A673 (cell line): ENCODE measurements around the gene TTC14. TPM values are rescaled to one million over a fixed set of nuclear protein-coding genes. Genes with fewer than 3 reads are reported as not detected.

Source experiments
- BruUV-seq: library from RNA; stranded (reverse); fragments of 400-500 nt; replicated peaks from 2 replicates; lab custom pipeline; 2021; lab: Mats Ljungman, UMichigan
- CTCF ChIA-PET: fragments of 300-600 bp; sonication (Branson Sonifier 250); formaldehyde crosslinking; loops from one replicate; lab custom pipeline; 2022; ENCODE audit warnings: antibody characterized with exemption; lab: Charles Lee
- POLR2A ChIA-PET: fragments of 300-600 bp; sonication (Branson Sonifier 250); formaldehyde crosslinking; loops from one replicate; lab custom pipeline; 2022; ENCODE audit warnings: antibody characterized with exemption; ENCODE audit not compliant: low non-redundant PET; lab: Charles Lee
- DNase-seq: peaks from one replicate; pipeline ENCODE4 v3.0.0-alpha.2; 2015; ENCODE audit warnings: low spot score
- H3K27ac ChIP-seq: fragments of 200-600 bp; sonication (generic); 2 replicates; pipeline ENCODE4 v1.5.1; 2016; ENCODE audit warnings: mixed run types, low read depth, mild to moderate bottlenecking, mixed read lengths, antibody characterized with exemption, low read length; ENCODE audit not compliant: poor library complexity, severe bottlenecking
- H3K27me3 ChIP-seq: fragments of 200-600 bp; sonication (generic); replicated peaks from 2 replicates; pipeline ENCODE4 v1.6.1; 2017; ENCODE audit warnings: mixed run types, low read depth, mild to moderate bottlenecking, mixed read lengths, antibody characterized with exemption, low read length; ENCODE audit not compliant: insufficient read depth, poor library complexity
- H3K36me3 ChIP-seq: fragments of 200-600 bp; sonication (generic); 2 replicates; pipeline ENCODE4 v1.6.1; 2016; ENCODE audit warnings: mixed run types, mild to moderate bottlenecking, mixed read lengths, antibody characterized with exemption, low read length; ENCODE audit not compliant: insufficient read depth, poor library complexity, severe bottlenecking
- H3K4me1 ChIP-seq: fragments of 200-600 bp; sonication (generic); 2 replicates; pipeline ENCODE4 v1.6.1; 2017; ENCODE audit warnings: mixed run types, mild to moderate bottlenecking, mixed read lengths, antibody characterized with exemption, low read length; ENCODE audit not compliant: insufficient read depth, poor library complexity, severe bottlenecking
- H3K4me3 ChIP-seq: fragments of 200-600 bp; sonication (generic); 2 replicates; pipeline ENCODE4 v1.5.1; 2016; ENCODE audit warnings: low read depth, mixed run types, mild to moderate bottlenecking, mixed read lengths, low read length; ENCODE audit not compliant: poor library complexity, severe bottlenecking
- H3K9me3 ChIP-seq: fragments of 200-600 bp; sonication (generic); 2 replicates; pipeline ENCODE4 v1.6.1; 2016; ENCODE audit warnings: mixed run types, low read depth, mild to moderate bottlenecking, mixed read lengths, antibody characterized with exemption, low read length; ENCODE audit not compliant: poor library complexity, severe bottlenecking
- CTCF ChIP-seq: fragments of 300-800, 200-600 bp; sonication (generic); conservative IDR thresholded peaks from 2 replicates; pipeline ENCODE4 v1.5.1; 2017; ENCODE audit warnings: low read depth, mild to moderate bottlenecking, antibody characterized with exemption, low read length, moderate library complexity, mixed read lengths
- EZH2 ChIP-seq: fragments of 200-600 bp; sonication (generic); IDR thresholded peaks from 2 replicates; pipeline ENCODE4 v1.6.1; 2017; ENCODE audit warnings: borderline replicate concordance, low read depth, mild to moderate bottlenecking, mixed read lengths, antibody characterized with exemption, low read length; ENCODE audit not compliant: poor library complexity, severe bottlenecking
- intact Hi-C: fragments of 100-400 bp; cut with micrococcal nuclease; formaldehyde crosslinking; loops from one replicate; pipeline ENCODE4 v1.10.0; 2022; ENCODE audit not compliant: unreplicated experiment
- total RNA-seq: library from RNA; stranded (reverse); gene quantifications from 2 replicates; pipeline ENCODE4 v1.2.3, GENCODE V29; 2021

TTC14 gene
- total RNA-seq, 1 experiment from 2014 or later = 30.0 TPM

GRCh38 chr3:180611006-180611405 lies 9.0 kb downstream of the TTC14 start:
- BruUV-seq = no TSS peak
- ChIA-PET POLR2A (no interaction called here), CTCF (no interaction called here)
- no peaks in the 10 kb centered on the region for H3K27me3 ChIP-seq
- TF ChIP-seq CTCF (no peak), EZH2 (no peak)
- H3K36me3 ChIP-seq = peaks cover 57% of the 10 kb centered on the region
- no peak for DNase-seq
- no peaks in the 10 kb centered on the region for H3K9me3 ChIP-seq
- H3K4me3 ChIP-seq = no peak overlapping the region
- intact Hi-C loops = no loop called here
- no peak overlapping the region for H3K27ac ChIP-seq
- H3K4me1 ChIP-seq = no peaks in the 10 kb centered on the region

- Histone ChIP-seq H3K4me1 (no peaks in the 10 kb centered on the region), H3K9me3 (no peaks in the 10 kb centered on the region), H3K27me3 (no peaks in the 10 kb centered on the region), H3K27ac (no peak overlapping the region), H3K4me3 (no peak overlapping the region), H3K36me3 (peaks cover 44% of the 10 kb centered on the region)
- ChIA-PET CTCF (no interaction called here), POLR2A (no interaction called here)
- no TSS peak for BruUV-seq
- no peak for TF ChIP-seq EZH2
- no peak for TF ChIP-seq CTCF
- intact Hi-C loops = no loop called here
- no peak for DNase-seq
Observed at GRCh38 chr3:180612364-180612763, 10.4 kb downstream of the TTC14 start.

- CTCF ChIA-PET = no interaction called here
- no TSS peak for BruUV-seq
Observed at GRCh38 chr3:180615954-180616353, 14.0 kb downstream of the TTC14 start.

More at GRCh38 chr3:180615954-180616353, 14.0 kb downstream of the TTC14 start:
- no peak for TF ChIP-seq EZH2
- no peak for TF ChIP-seq CTCF
- DNase-seq = peak; percentile 9
- no peaks in the 10 kb centered on the region for H3K27me3 ChIP-seq
- no peak overlapping the region for H3K27ac ChIP-seq
- H3K36me3 ChIP-seq = peaks cover 8% of the 10 kb centered on the region
- H3K4me1 ChIP-seq = no peaks in the 10 kb centered on the region
- H3K9me3 ChIP-seq = no peaks in the 10 kb centered on the region
- POLR2A ChIA-PET = interaction anchor here (0.6 kb wide), 1 partner anchor 11 kb away, joined by 3 read pairs; no protein-coding TSS in a partner anchor
- no peak overlapping the region for H3K4me3 ChIP-seq
- intact Hi-C loops = no loop called here
